HUES48 (cell line): ENCODE results near the gene EIF2S1.
"Not testable (repeated sequence)": the region's sequence is repeated elsewhere in the genome, so short reads cannot be mapped to it uniquely, and the experiment has no call there.

Experiments
- H3K27ac ChIP-seq: one replicate; pipeline ENCODE4 v1.7.0; 2013; ENCODE audit warnings: low read depth, low read length, inconsistent platforms
- H3K27me3 ChIP-seq: 2 replicates; pipeline ENCODE4 v1.6.1; 2013; ENCODE audit warnings: mild to moderate bottlenecking, low read length; ENCODE audit not compliant: control insufficient read depth, insufficient read depth
- H3K36me3 ChIP-seq: 2 replicates; pipeline ENCODE4 v1.6.1; 2013; ENCODE audit warnings: low read length; ENCODE audit not compliant: control insufficient read depth, insufficient read depth
- H3K4me1 ChIP-seq: 2 replicates; pipeline ENCODE4 v1.6.1; 2013; ENCODE audit warnings: mild to moderate bottlenecking, low read length; ENCODE audit not compliant: control insufficient read depth, insufficient read depth
- H3K4me3 ChIP-seq: 2 replicates; pipeline ENCODE4 v1.5.1; 2013; ENCODE audit warnings: mild to moderate bottlenecking, low read depth, low read length
- H3K9ac ChIP-seq: 2 replicates; pipeline ENCODE4 v1.6.1; 2013; ENCODE audit warnings: mild to moderate bottlenecking, low read depth, low read length, moderate library complexity
- H3K9me3 ChIP-seq: 2 replicates; pipeline ENCODE4 v1.6.1; 2013; ENCODE audit warnings: low read length; ENCODE audit not compliant: control insufficient read depth, insufficient read depth

The EIF2S1 gene

DNA sequence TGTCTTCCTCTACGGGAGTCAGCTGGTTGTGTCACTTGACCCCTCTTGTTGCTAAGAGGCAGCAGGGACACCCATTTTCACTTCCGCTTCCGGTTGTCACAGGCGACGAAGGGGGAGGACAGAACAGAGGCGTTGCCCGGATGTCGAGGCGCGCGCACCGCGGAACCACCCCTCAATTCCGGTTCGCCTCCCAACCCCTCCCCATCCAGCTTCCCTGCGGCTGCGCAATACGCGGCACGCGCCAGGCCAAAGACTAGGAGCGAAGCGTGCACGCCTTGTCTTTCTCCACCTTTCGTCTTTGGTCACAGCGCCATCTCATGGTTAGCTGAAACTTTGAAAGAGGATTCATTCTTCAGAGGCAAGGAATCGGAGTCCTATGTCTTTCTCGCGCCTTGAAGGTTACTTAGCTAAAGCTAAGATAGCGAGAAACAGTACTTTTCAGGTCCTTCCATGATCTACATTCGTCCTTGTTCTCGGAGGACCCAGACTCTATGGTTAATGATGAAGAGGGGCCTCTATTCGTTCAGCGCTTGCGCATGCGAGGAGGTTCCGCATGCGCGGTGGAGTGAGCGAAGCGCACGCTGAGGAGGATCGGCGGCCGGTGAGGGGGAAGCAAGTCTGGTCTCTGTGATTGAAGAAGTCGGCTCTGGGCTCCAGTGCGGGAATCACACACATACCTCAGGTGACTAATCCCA is at the start of gene EIF2S1, which contains the start of gene ATP6V1D:
TSS of gene EIF2S1 (plus strand) at position 554 of the 695 bp plus-strand sequence. CDS start 4,440 bp downstream, outside the sequence.
TSS of gene ATP6V1D (minus strand) at position 30 of the 695 bp plus-strand sequence. CDS start 106 bp downstream, outside the sequence.
- Histone ChIP-seq H3K27ac (peak within 1 kb of the TSS; percentile 95), H3K4me1 (peaks cover 6% of the 10 kb centered on the region; the same call in 1 of the 2 replicates), H3K9ac (peak within 1 kb of the TSS; percentile 98), H3K36me3 (peaks cover 28% of the 10 kb centered on the region), H3K4me3 (peak within 1 kb of the TSS; percentile 91), H3K27me3 (no peaks in the 10 kb centered on the region), H3K9me3 (no peaks in the 10 kb centered on the region)

GRCh38 chr14:67311868-67312267 is 48.3 kb upstream of the EIF2S1 start:
- Histone ChIP-seq H3K27ac (no peak overlapping the region), H3K27me3 (no peaks in the 10 kb centered on the region), H3K9ac (no peak overlapping the region), H3K36me3 (peaks cover 17% of the 10 kb centered on the region), H3K4me3 (no peak overlapping the region), H3K4me1 (no peaks in the 10 kb centered on the region), H3K9me3 (no peaks in the 10 kb centered on the region)

DNA sequence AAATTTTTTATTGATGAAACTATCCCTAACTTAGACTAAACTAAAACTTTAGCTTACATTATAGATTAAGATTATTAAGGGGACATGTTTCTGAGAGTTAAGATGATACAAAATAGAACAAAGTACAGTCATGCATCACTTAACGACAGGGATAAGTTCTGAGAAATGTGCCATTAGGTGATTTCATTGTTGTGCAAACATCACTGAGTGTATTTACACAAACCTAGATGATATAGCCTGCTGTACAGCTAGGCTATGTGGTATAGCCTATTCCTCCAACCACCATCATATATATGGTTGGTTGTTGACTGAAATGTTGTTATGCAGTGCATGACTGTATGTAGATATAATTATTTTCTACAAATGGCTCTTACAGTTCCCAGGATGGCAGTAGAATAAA is 47.0 kb upstream of the EIF2S1 start:
- Histone ChIP-seq H3K9ac (no peak overlapping the region), H3K4me1 (no peaks in the 10 kb centered on the region), H3K36me3 (peaks cover 27% of the 10 kb centered on the region), H3K27ac (no peak overlapping the region), H3K9me3 (no peaks in the 10 kb centered on the region), H3K4me3 (no peak overlapping the region), H3K27me3 (no peaks in the 10 kb centered on the region)

- Histone ChIP-seq H3K27ac (no peak overlapping the region), H3K9me3 (no peaks in the 10 kb centered on the region), H3K4me1 (no peaks in the 10 kb centered on the region), H3K9ac (no peak overlapping the region), H3K4me3 (no peak overlapping the region), H3K27me3 (no peaks in the 10 kb centered on the region), H3K36me3 (peaks cover 47% of the 10 kb centered on the region)
These were observed 42.3 kb upstream of the EIF2S1 start for GRCh38 chr14:67317822-67318221.

- Histone ChIP-seq H3K27ac (no peak overlapping the region), H3K4me1 (no peaks in the 10 kb centered on the region), H3K9ac (no peak overlapping the region), H3K4me3 (no peak overlapping the region), H3K9me3 (no peaks in the 10 kb centered on the region), H3K27me3 (no peaks in the 10 kb centered on the region), H3K36me3 (peaks cover 49% of the 10 kb centered on the region)
These were observed 41.0 kb upstream of the EIF2S1 start for GRCh38 chr14:67319142-67319541.

DNA sequence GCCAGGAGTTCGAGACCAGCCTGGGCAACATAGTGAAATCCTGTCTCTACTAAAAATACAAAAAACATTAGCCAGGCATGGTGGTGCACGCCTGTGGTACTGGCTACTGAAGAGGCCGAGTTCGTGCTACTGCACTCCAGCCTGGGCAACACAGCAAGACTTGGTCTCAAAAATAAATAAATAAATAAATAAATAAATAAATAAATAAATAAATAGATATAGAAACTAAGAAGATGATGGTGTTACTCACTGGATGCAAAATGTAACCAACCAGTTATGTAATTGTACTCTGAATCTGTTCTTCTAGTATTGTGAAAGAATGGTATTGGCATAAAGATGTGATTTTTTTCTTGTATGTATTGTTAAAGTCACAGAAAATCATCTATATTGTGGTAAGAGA is 30.5 kb upstream of the EIF2S1 start:
- H3K4me3 ChIP-seq, H3K27ac ChIP-seq, H3K4me1 ChIP-seq, H3K9me3 ChIP-seq, H3K27me3 ChIP-seq, H3K9ac ChIP-seq: not testable (repeated sequence)
- peaks cover 42% of the 10 kb centered on the region for H3K36me3 ChIP-seq

- Histone ChIP-seq H3K27me3 (no peaks in the 10 kb centered on the region), H3K4me3 (no peak overlapping the region), H3K9ac (no peak overlapping the region), H3K27ac (no peak overlapping the region), H3K9me3 (no peaks in the 10 kb centered on the region), H3K36me3 (peaks cover 49% of the 10 kb centered on the region), H3K4me1 (no peaks in the 10 kb centered on the region)
These were observed 28.6 kb upstream of the EIF2S1 start for GRCh38 chr14:67331368-67332125.

DNA sequence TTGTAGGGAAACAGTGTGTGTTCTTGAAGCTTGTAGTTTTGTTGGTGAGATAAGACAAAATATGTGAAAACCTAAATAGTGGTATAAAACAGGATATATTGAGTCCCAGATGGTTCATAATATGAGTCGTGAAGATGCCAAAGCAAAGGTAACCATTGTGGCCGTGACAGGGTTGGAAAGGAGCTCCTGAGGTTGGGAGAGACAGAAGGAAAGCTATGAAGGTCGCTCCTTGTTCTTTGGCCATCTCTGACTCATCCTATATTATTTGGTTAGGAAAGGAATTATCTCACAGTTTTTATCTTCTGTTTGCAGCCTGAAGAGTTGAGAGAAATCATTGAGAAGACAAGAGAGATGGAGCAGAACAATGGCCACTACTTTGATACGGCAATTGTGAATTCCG is 27.7 kb upstream of the EIF2S1 start:
- Histone ChIP-seq H3K9me3 (no peaks in the 10 kb centered on the region), H3K4me3 (no peak overlapping the region), H3K36me3 (peaks cover 57% of the 10 kb centered on the region), H3K27me3 (no peaks in the 10 kb centered on the region), H3K27ac (no peak overlapping the region), H3K4me1 (no peaks in the 10 kb centered on the region), H3K9ac (no peak overlapping the region)

DNA sequence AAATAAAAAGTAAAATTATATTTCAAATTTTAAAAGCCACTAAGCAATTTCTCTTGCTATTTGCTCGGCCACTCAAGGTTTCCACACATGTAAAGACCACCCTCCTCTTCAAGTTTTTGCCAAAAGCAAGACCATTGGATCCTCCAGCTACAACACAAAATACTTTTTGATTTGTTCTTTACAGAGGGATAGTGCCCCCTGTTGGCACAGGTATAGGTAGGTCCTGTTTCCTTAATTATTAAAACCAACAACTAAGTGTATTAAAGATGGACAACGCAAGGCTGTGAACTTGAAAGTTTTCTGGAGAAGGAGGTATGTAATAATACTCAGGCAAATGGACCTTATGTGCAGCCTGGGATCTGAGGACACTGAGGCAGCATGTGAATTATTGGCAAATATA is 24.3 kb upstream of the EIF2S1 start:
- no peak overlapping the region for H3K9ac ChIP-seq
- H3K9me3 ChIP-seq, result no peaks in the 10 kb centered on the region
- no peaks in the 10 kb centered on the region for H3K4me1 ChIP-seq
- H3K36me3 ChIP-seq, result peaks cover 80% of the 10 kb centered on the region
- H3K4me3 ChIP-seq, result no peak overlapping the region
- no peak overlapping the region for H3K27ac ChIP-seq
- H3K27me3 ChIP-seq, result no peaks in the 10 kb centered on the region

DNA sequence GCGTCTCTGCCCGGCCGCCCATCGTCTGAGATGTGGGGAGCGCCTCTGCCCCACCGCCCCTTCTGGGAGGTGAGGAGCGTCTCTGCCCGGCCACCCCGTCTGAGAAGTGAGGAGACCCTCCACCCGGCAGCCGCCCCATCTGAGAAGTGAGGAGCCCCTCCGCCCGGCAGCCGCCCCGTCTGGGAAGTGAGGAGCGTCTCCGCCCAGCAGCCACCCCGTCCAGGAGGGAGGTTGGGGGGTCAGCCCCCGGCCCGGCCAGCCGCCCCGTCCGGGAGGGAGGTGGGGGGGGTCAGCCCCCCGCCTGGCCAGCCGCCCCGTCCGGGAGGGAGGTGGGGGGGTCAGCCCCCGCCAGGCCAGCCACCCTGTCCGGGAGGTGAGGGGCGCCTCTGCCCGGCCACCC is 18.9 kb upstream of the EIF2S1 start:
- H3K27me3 ChIP-seq, H3K9ac ChIP-seq, H3K4me3 ChIP-seq, H3K4me1 ChIP-seq, H3K27ac ChIP-seq, H3K9me3 ChIP-seq: not testable (repeated sequence)
- peaks cover 73% of the 10 kb centered on the region for H3K36me3 ChIP-seq

- Histone ChIP-seq H3K9me3 (no peaks in the 10 kb centered on the region; the same call in 1 of the 2 replicates), H3K4me1 (no peaks in the 10 kb centered on the region), H3K36me3 (peaks cover 72% of the 10 kb centered on the region), H3K4me3 (no peak overlapping the region), H3K9ac (no peak overlapping the region), H3K27ac (no peak overlapping the region), H3K27me3 (no peaks in the 10 kb centered on the region)
These were observed 16.4 kb upstream of the EIF2S1 start for GRCh38 chr14:67343601-67344230.
